ENCODE measurements around the gene NFE2L1.

Gene NFE2L1

DNA sequence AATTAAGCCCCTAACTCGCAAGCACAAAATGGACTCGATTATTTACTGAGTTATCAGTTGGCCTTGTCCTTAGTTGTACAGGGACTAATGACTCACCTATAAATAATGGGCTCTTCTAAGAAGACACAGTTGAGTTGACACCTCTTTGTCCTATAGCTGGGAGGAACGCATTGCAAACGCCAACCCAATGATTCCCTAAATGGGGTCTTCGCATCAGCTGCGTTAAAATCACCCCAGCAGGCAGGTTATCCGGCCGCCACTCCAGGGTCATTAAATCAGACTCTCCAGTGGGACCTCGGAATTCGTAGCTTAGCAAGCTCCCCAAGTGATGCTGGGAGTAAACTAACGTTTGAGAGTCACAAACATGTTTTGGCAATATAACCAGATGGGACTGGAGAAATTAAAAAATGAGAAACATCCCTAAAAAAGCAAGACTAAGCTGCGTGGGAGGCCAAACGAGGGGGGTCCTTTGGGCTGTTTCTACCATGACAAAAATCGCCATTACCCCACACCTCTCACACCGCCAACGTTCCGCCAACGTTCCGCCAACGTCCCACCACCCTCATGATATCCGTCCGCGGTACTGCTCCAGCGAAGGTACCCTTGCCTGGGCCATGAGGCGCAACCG is 932 bp upstream of the NFE2L1 start:
- in situ Hi-C loops (cut with MboI; ENCODE audit: low sequenced_read_pairs): no loop called here

DNA sequence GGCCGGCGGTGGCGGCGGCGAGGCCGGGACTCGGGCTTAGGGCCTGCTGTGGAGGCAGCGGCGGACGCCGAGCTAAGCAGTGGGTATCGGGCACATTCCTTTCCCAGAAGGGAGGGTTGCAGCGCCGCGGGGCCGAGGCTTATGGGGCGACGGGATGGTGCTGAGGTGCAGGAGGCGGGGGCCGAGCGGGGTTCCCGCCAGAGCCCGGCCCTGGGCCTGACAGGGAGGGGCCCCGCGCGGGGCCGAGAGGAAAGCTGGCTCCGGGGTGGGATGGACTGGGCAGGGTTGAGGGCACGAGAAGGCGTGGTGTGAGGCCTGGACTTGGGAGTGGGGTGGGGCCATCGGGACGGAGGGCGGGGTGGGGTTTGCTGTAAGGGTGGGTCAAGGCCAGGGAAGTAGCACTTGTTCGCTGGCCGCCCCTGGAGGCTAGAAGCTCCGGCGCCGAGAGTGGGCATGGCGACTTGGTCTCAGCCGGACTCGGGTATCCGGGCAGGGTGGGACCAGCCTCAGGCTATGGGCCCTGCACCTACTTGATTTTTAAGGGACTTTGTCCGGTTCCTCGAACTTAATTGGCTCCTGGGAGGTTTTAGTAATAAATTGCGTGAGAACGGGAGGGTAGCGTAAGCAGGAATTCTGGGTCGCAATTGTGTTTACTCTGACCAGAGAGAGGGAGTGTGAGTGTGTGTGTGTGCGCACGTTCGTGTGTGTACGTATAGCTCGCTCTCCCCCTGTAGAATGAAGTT is 396 bp downstream of the NFE2L1 start:
- in situ Hi-C loops (cut with MboI; ENCODE audit: low sequenced_read_pairs): no loop called here

DNA sequence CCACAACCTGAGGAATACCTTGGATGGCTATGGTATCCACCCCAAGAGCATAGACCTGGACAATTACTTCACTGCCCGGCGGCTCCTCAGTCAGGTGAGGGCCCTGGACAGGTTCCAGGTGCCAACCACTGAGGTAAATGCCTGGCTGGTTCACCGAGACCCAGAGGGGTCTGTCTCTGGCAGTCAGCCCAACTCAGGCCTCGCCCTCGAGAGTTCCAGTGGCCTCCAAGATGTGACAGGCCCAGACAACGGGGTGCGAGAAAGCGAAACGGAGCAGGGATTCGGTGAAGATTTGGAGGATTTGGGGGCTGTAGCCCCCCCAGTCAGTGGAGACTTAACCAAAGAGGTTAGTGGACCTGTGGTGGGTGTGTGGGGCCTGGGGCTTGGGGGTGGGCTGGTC is 3.1 kb downstream of the NFE2L1 start:
- in situ Hi-C loops (cut with MboI; ENCODE audit: low sequenced_read_pairs): no loop called here

DNA sequence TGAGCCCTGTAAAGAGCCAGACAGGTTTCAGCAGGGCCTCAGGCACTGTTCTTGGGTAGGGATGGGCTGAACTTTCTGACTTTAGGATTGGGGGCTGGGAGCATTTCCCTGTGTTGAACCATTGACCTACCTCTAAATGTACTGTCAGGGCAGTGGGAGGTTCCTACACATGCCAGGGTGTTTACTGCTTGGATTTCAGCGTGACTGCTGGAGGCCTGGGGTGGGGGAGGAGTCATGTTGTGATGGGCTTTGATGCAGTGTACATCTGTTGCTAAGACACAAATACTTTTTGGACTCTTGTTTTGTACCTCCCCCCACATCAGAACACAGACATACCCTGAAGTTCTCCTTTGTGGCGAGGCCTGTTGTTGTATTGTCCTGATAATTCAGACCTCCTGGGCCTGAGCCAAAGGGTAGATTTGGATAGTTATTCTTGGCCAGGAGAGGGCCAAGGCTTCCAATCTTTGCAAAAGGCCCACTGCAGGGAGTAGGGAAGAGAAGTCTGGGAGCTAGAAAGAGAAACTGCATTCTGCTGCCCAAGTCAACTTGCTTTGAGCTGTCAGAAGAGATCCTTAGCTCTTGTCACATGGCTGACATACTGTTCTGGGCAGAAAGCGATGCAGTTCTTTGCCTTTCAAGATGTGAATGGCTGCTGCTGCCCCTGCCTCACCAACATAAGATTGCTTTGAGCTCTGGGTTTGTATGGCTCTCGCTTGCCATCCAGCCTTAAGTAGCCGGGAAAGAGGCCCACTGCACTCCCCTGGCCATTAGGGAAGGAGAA is 3.7 kb downstream of the NFE2L1 start:
- in situ Hi-C loops (cut with MboI; ENCODE audit: low sequenced_read_pairs): no loop called here

- in situ Hi-C loops (cut with MboI; ENCODE audit: low sequenced_read_pairs): no loop called here
These were observed 5.0 kb downstream of the NFE2L1 start for GRCh38 chr17:48052956-48053757.

DNA sequence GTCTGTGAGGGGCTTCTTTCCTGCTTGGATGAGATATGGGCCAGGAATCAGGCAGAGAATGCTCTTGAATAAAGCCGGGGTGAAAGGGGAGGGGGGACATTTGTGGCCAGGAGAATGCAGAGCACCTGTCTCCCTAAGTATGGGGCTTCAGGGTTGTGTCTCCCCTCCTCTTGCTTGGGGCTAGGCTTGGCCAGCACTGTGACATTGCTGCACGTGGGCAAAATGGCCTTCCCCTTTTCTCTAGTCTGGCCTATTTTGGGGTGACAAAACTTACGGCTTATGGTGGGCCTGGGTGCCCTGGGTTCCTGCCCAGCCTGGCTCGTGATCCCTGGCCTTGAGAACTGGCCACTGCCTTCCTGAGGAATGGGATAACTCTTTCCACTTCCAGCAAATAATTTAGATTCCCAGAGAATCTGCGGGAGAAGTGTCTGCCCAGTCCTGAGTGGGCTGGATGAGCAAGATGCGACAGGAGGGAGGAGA is 5.6 kb downstream of the NFE2L1 start:
- in situ Hi-C loops (cut with MboI; ENCODE audit: low sequenced_read_pairs): no loop called here

- in situ Hi-C loops (cut with MboI; ENCODE audit: low sequenced_read_pairs): no loop called here
These were observed 6.4 kb downstream of the NFE2L1 start for GRCh38 chr17:48054238-48055185.

DNA sequence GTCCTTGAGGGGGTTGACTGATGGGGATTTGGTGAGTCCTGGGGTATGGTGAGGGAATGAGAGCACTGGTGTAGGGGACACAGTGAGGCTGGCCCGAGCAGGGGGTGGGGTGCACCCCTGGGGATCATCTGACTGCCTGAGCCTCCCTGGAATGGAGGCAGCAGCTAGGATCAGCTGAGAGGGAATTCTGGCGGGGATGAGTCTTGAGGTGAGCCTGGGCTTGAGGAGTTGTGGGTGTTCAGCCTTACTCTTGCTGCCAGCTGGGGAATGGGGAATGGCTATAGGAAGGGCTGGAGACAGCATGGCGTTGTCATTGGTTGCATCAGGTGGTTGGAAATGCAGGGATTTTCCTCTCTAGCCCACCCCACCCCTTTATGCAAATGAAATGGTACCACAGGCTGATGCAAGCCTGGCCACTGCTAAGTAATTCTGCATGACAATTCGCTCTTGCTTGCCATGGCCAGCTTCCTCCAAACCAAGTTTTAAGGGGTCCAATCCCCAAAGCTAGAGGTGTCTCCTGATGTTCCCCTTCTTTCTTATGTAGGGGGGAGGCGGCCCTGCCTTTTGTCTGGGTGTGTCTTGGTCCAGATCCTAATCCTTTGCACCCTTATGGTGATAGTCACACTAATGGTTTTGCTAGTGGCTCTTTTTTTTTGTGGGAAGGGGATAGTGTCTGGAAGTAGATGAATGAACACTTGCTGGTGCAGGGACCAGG is 7.5 kb downstream of the NFE2L1 start:
- in situ Hi-C loops (cut with MboI; ENCODE audit: low sequenced_read_pairs): no loop called here

GRCh38 chr17:48056246-48056745 is 8.1 kb downstream of the NFE2L1 start:
- in situ Hi-C loops (cut with MboI; ENCODE audit: low sequenced_read_pairs): no loop called here

DNA sequence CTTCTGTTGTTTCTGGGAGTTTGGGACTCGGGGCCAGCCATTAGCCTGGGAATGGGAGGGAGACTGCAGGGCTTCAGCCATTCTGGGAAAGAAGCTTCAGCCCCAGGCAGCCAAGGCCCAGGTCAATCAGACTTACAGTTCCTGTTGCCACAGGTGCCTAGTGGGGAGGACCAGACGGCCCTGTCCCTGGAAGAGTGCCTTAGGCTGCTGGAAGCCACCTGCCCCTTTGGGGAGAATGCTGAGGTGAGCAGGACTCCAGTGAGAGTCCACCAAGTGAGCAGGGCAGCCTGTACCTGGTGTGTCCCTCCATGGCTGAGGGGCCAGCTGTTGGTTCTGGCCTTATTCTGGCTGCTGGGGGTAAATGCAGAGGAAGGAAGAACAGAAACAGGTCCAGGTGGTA is 8.7 kb downstream of the NFE2L1 start:
- in situ Hi-C loops (cut with MboI; ENCODE audit: low sequenced_read_pairs): no loop called here

DNA sequence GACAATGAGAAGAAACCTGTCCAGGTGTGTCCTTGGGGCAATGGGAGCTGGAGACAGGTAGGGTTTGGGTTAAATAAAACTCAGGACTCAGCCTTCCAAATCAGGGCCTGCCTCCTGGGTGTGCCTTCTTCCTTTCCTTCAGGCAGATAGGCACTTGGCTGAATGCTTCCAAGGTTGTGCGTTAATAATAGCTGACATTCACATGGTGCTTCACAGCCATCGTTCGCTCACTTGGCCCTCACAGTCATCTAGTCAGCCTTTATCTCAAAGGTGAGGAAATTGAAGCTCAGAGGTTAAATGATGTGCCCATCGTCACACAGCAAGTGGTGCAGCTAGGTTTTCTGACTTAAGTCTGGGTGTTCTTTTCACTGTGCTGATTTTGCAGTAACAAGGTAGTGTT is 9.5 kb downstream of the NFE2L1 start:
- in situ Hi-C loops (cut with MboI; ENCODE audit: low sequenced_read_pairs): no loop called here

GRCh38 chr17:48058393-48059124 is 10.4 kb downstream of the NFE2L1 start:
- in situ Hi-C loops (cut with MboI; ENCODE audit: low sequenced_read_pairs): no loop called here

DNA sequence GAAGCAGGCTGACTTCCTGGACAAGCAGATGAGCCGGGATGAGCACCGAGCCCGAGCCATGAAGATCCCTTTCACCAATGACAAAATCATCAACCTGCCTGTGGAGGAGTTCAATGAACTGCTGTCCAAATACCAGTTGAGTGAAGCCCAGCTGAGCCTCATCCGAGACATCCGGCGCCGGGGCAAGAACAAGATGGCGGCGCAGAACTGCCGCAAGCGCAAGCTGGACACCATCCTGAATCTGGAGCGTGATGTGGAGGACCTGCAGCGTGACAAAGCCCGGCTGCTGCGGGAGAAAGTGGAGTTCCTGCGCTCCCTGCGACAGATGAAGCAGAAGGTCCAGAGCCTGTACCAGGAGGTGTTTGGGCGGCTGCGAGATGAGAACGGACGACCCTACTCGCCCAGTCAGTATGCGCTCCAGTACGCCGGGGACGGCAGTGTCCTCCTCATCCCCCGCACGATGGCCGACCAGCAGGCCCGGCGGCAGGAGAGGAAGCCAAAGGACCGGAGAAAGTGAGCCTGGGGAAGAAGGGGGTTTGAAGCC is 11.0 kb downstream of the NFE2L1 start:
- in situ Hi-C loops (cut with MboI; ENCODE audit: low sequenced_read_pairs): no loop called here

DNA sequence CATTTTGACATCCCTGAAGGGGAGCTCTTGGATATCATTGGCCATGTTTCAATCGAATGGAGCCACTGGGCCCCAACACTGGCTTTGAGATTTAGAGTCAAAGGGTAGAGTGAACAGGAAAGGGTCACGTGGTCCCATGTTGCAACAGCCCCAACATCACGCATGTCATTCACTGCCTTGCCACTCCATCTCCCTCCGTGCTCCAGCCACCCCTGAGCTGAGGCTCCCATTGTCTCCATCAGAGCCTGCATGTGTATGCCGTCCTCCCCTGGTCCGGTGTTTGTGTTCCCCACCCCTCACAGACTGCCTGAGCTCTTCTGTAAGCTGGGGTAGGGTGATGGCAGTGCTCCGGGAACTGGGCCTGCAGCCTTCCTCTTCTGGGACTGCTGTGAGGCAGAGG is 12.1 kb downstream of the NFE2L1 start:
- in situ Hi-C loops (cut with MboI; ENCODE audit: low sequenced_read_pairs): no loop called here

DNA sequence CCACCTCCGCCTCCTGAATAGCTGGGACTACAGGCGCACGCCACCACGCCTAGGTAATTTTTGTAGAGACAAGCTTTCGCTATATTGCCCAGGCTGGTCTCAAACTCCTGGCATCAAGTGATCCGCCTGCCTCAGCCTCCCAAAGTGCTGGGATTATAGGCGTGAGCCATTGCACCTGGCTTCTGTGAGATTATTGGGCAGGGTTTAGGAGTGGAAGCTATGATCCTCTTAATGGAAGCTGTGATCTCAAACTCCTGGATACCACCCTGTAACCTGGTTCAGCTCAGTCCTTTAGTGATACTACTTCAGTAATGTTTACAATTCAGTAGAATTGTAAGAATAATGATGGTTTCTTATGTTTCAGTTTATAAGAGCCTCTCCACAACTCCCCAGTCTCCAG is 14.1 kb downstream of the NFE2L1 start:
- in situ Hi-C loops (cut with MboI; ENCODE audit: low sequenced_read_pairs): no loop called here

GRCh38 chr17:48064638-48065037 is 16.5 kb downstream of the NFE2L1 start:
- in situ Hi-C loops (cut with MboI; ENCODE audit: low sequenced_read_pairs): no loop called here

DNA sequence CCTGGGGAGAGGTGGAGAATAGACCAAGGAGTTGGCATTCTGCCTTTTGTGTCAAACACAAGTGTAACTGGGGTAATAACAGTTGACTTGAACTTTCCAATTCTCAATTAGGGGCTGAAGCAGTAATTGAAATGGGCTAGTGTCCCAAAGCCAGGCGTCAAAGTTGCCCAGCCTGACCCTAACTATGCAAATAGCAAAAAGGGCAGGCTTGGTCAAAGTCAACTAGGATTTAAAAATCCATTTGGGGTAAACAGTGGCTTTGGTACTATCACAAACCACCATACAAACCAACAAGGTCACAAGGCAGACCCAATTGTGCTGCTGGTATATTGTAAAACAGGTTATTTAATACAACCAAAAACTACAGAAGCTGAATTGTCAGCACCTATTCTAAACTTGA is 18.0 kb downstream of the NFE2L1 start:
- in situ Hi-C loops (cut with MboI; ENCODE audit: low sequenced_read_pairs): no loop called here

DNA sequence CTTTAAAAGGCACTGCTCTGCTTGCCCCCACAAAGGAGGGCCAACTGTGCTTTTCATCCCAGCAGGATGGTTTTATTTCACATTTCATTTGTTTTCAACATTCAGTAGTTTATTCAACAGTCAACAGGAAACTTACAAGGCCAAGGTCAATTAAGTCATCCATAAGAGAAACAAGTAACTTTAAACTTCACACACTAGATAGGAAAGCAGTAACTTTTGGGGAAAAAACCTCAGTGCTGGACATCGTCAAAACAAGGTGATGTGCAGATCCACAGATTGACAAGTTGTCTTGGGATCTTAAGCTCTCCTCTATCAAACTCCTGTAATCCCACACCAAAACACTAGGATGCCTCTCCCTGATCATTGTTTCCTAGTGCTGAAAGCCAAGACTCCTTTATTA is 18.5 kb downstream of the NFE2L1 start:
- in situ Hi-C loops (cut with MboI; ENCODE audit: low sequenced_read_pairs): no loop called here
